Measurements from ENCODE around the gene CDCA7L.
A peak's percentile ranks its signal among the peaks of the same experiment; 100 is the strongest.

The CDCA7L gene

GRCh38 chr7:21943436-21943835 lies 2.3 kb downstream of the CDCA7L start:
- Histone ChIP-seq H3K4me1 (ENCODE audit: control insufficient read depth, insufficient read depth, low read length) (peaks cover 60% of the 10 kb centered on the region), H3K27ac (ENCODE audit: extremely low read depth, low read depth, low read length) (no peak overlapping the region), H3K36me3 (ENCODE audit: control insufficient read depth in 2 of 2, insufficient read depth in 1 of 2, low read length in 2 of 2) (peaks cover 1 to 2% of the 10 kb centered on the region in 2 experiments; a peak in 2 of 3 replicates), H3K9me3 (ENCODE audit: control insufficient read depth, insufficient read depth, low read depth, low read length) (no peaks in the 10 kb centered on the region), H3K4me3 (ENCODE audit: low read depth, low read length) (no peak overlapping the region)
- TF ChIP-seq PRDM6 (tag by site-specific recombination; IDR thresholded peaks at IDR 0.05) = peak; percentile 35; the same call in 1 of the 2 replicates
- peak; percentile 82 for TF ChIP-seq ZNF664 (tag by site-specific recombination; IDR thresholded peaks at IDR 0.05)
- no peak for TF ChIP-seq ZNF521 (tag by site-specific recombination; IDR thresholded peaks at IDR 0.05)
- 0 out of 2 replicates have a peak, but pooled peaks have one; percentile 32 for TF ChIP-seq WT1 (tag by site-specific recombination; IDR thresholded peaks at IDR 0.05)
- POLR2A ChIA-PET = interaction anchor here (0.7 kb wide), 1 partner anchor 26 kb away, joined by 3 read pairs; no protein-coding TSS in a partner anchor
- CTCF ChIA-PET = interaction anchor here (0.6 to 1.3 kb wide), 3 partner anchors 20 to 546 kb away, joined by 3 to 4 read pairs (median 3); no protein-coding TSS in a partner anchor

GRCh38 chr7:21942955-21943354 lies 2.7 kb downstream of the CDCA7L start:
- POLR2A ChIA-PET = no interaction called here
- Histone ChIP-seq H3K9me3 (ENCODE audit: control insufficient read depth, insufficient read depth, low read depth, low read length) (no peaks in the 10 kb centered on the region), H3K27ac (ENCODE audit: extremely low read depth, low read depth, low read length) (no peak overlapping the region; the same call in 1 of the 2 replicates), H3K4me1 (ENCODE audit: control insufficient read depth, insufficient read depth, low read length) (peaks cover 58% of the 10 kb centered on the region), H3K4me3 (ENCODE audit: low read depth, low read length) (no peak overlapping the region), H3K36me3 (ENCODE audit: control insufficient read depth in 2 of 2, insufficient read depth in 1 of 2, low read length in 2 of 2) (peaks cover 5 to 7% of the 10 kb centered on the region in 2 experiments)
- CTCF ChIA-PET = interaction anchor here (0.6 to 1.3 kb wide), 4 partner anchors 20 to 546 kb away, joined by 3 to 4 read pairs (median 4); no protein-coding TSS in a partner anchor
- TF ChIP-seq ZNF670 (tag by site-specific recombination; IDR thresholded peaks at IDR 0.05; ENCODE audit: low read depth) (no peak), FEZF1 (tag by site-specific recombination; IDR thresholded peaks at IDR 0.05) (0 out of 2 replicates have a peak, but pooled peaks have one; percentile 7)

- peaks cover 9 to 11% of the 10 kb centered on the region in 2 experiments for H3K36me3 ChIP-seq (ENCODE audit: control insufficient read depth in 2 of 2, insufficient read depth in 1 of 2, low read length in 2 of 2)
- CTCF ChIA-PET = interaction anchor here (1.1 to 2.3 kb wide), 2 partner anchors 59 to 142 kb away, joined by 4 to 8 read pairs; no protein-coding TSS in a partner anchor
- POLR2A ChIA-PET = interaction anchor here (1.4 kb wide), 1 partner anchor 18 kb away, joined by 5 read pairs; no protein-coding TSS in a partner anchor
- H3K4me3 ChIP-seq (ENCODE audit: low read depth, low read length) = no peak overlapping the region
- no peaks in the 10 kb centered on the region for H3K9me3 ChIP-seq (ENCODE audit: control insufficient read depth, insufficient read depth, low read depth, low read length)
- peaks cover 48% of the 10 kb centered on the region for H3K4me1 ChIP-seq (ENCODE audit: control insufficient read depth, insufficient read depth, low read length)
- H3K27ac ChIP-seq (ENCODE audit: extremely low read depth, low read depth, low read length) = peak overlapping the region; percentile 60
- TF ChIP-seq ZNF155 (tag by site-specific recombination; IDR thresholded peaks at IDR 0.05) (no peak), CTCF (tag by site-specific recombination; IDR thresholded peaks at IDR 0.05) (no peak), KLF7 (tag by site-specific recombination; IDR thresholded peaks at IDR 0.05; ENCODE audit: borderline replicate concordance) (no peak), ZNF391 (tag by site-specific recombination; IDR thresholded peaks at IDR 0.05; ENCODE audit: borderline replicate concordance, low read depth) (peak; percentile 84), MZF1 (tag by site-specific recombination; IDR thresholded peaks at IDR 0.05; ENCODE audit: borderline replicate concordance) (peak; percentile 89), ZNF133 (tag by site-specific recombination; IDR thresholded peaks at IDR 0.05) (no peak), ZNF214 (tag by site-specific recombination; IDR thresholded peaks at IDR 0.05; ENCODE audit: borderline replicate concordance) (no peak), PRDM4 (tag by site-specific recombination; IDR thresholded peaks at IDR 0.05) (peak; percentile 96), ZNF394 (tag by site-specific recombination; IDR thresholded peaks at IDR 0.05; ENCODE audit: borderline replicate concordance) (no peak), ZSCAN4 (tag by site-specific recombination; IDR thresholded peaks at IDR 0.05) (no peak), ZNF529 (tag by site-specific recombination; IDR thresholded peaks at IDR 0.05; ENCODE audit: insufficient replicate concordance) (no peak), HOXA7 (CRISPR knock-in tag; IDR thresholded peaks at IDR 0.05; ENCODE audit: borderline replicate concordance) (no peak), ZNF121 (tag by site-specific recombination; IDR thresholded peaks at IDR 0.05) (peak; percentile 83), ZNF513 (tag by site-specific recombination; IDR thresholded peaks at IDR 0.05) (no peak), ZFP69B (tag by site-specific recombination; IDR thresholded peaks at IDR 0.05) (no peak)
Measured at GRCh38 chr7:21941611-21942141, 4.0 kb downstream of the CDCA7L start.
